H9 (cell line): Measurements from ENCODE around the gene NIPAL1. TPM values are rescaled to one million over a fixed set of nuclear protein-coding genes. Genes with fewer than 3 reads are reported as not detected.
A peak's percentile ranks its signal among the peaks of the same experiment; 100 is the strongest.

ENCODE experiments used
- DNase-seq: peaks from one replicate; pipeline ENCODE4 v3.0.0-alpha.2; 2017
- H2AFZ ChIP-seq: one replicate; pipeline ENCODE4 v1.6.1; 2013; ENCODE audit warnings: mild to moderate bottlenecking, low read length, control low read depth, moderate library complexity
- H2AK5ac ChIP-seq: 2 replicates; pipeline ENCODE4 v1.6.1; 2013; ENCODE audit warnings: low read length, control low read depth, mixed read lengths; ENCODE audit not compliant: insufficient read length
- H2BK120ac ChIP-seq: one replicate; pipeline ENCODE4 v1.6.1; 2013; ENCODE audit warnings: low read depth, mild to moderate bottlenecking, low read length, control low read depth, inconsistent platforms; ENCODE audit not compliant: poor library complexity, severe bottlenecking
- H2BK12ac ChIP-seq: 2 replicates; pipeline ENCODE4 v1.6.1; 2013; ENCODE audit warnings: low read length, control low read depth, mixed read lengths, low read depth; ENCODE audit not compliant: insufficient read length
- H2BK15ac ChIP-seq: 2 replicates; pipeline ENCODE4 v1.6.1; 2013; ENCODE audit warnings: low read depth, low read length, control low read depth
- H2BK20ac ChIP-seq: one replicate; pipeline ENCODE4 v1.6.1; 2013; ENCODE audit warnings: low read depth, mild to moderate bottlenecking, low read length, control low read depth, inconsistent platforms; ENCODE audit not compliant: poor library complexity, severe bottlenecking
- H2BK5ac ChIP-seq: 2 replicates; pipeline ENCODE4 v1.6.1; 2013; ENCODE audit warnings: low read length, control low read depth, mixed read lengths; ENCODE audit not compliant: insufficient read length
- H3K14ac ChIP-seq: 2 replicates; pipeline ENCODE4 v1.6.1; 2013; ENCODE audit warnings: low read length, control low read depth; ENCODE audit not compliant: insufficient read depth
- H3K18ac ChIP-seq: 2 replicates; pipeline ENCODE4 v1.6.1; 2013; ENCODE audit warnings: low read depth, mild to moderate bottlenecking, mixed read lengths, low read length, control low read depth; ENCODE audit not compliant: insufficient read length
- H3K23ac ChIP-seq: 2 replicates; pipeline ENCODE4 v1.6.1; 2013; ENCODE audit warnings: low read length, control low read depth, mixed read lengths, low read depth; ENCODE audit not compliant: insufficient read length
- H3K23me2 ChIP-seq: 2 replicates; pipeline ENCODE4 v1.6.1; 2013; ENCODE audit warnings: low read depth, mild to moderate bottlenecking, mixed read lengths, low read length, control low read depth; ENCODE audit not compliant: insufficient read length, poor library complexity, severe bottlenecking
- H3K27ac ChIP-seq: 2 replicates; pipeline ENCODE4 v1.5.1; 2013; ENCODE audit warnings: low read length, control low read depth, mixed read lengths, low read depth; ENCODE audit not compliant: insufficient read length
- H3K27me3 ChIP-seq: 2 replicates; pipeline ENCODE4 v1.6.1; 2013; ENCODE audit warnings: low read length, control low read depth, inconsistent platforms; ENCODE audit not compliant: insufficient read depth
- H3K4ac ChIP-seq: 2 replicates; pipeline ENCODE4 v1.6.1; 2013; ENCODE audit warnings: low read depth, mild to moderate bottlenecking, control low read depth, inconsistent platforms, low read length, moderate library complexity
- H3K4me1 ChIP-seq: 2 replicates; pipeline ENCODE4 v1.6.1; 2013; ENCODE audit warnings: low read length, control low read depth, inconsistent platforms; ENCODE audit not compliant: insufficient read depth
- H3K4me2 ChIP-seq: 2 replicates; pipeline ENCODE4 v1.6.1; 2013; ENCODE audit warnings: low read length, control low read depth, mixed read lengths; ENCODE audit not compliant: insufficient read length, insufficient read depth
- H3K56ac ChIP-seq: 2 replicates; pipeline ENCODE4 v1.6.1; 2013; ENCODE audit warnings: low read depth, mild to moderate bottlenecking, mixed read lengths, low read length, control low read depth; ENCODE audit not compliant: insufficient read length
- H3K79me1 ChIP-seq: 2 replicates; pipeline ENCODE4 v1.6.1; 2013; ENCODE audit warnings: low read depth, mild to moderate bottlenecking, moderate library complexity, low read length, control low read depth, inconsistent platforms; ENCODE audit not compliant: insufficient read depth, poor library complexity, severe bottlenecking
- H3K79me2 ChIP-seq: 2 replicates; pipeline ENCODE4 v1.6.1; 2013; ENCODE audit warnings: low read length, control low read depth, inconsistent platforms; ENCODE audit not compliant: insufficient read depth
- H3K9ac ChIP-seq: 2 replicates; pipeline ENCODE4 v1.6.1; 2013; ENCODE audit warnings: low read length, control low read depth, mixed read lengths; ENCODE audit not compliant: insufficient read length; ENCODE audit errors: extremely low read depth
- H3K9me3 ChIP-seq: one replicate; pipeline ENCODE4 v1.6.1; 2013; ENCODE audit warnings: low read depth, low read length, inconsistent platforms; ENCODE audit not compliant: control insufficient read depth
- H3T11ph ChIP-seq: one replicate; pipeline ENCODE4 v1.6.1; 2013; ENCODE audit warnings: mild to moderate bottlenecking, low read length, control low read depth, inconsistent platforms
- H4K20me1 ChIP-seq: one replicate; pipeline ENCODE4 v1.6.1; 2013; ENCODE audit not compliant: control insufficient read depth, insufficient read length, insufficient read depth
- H4K5ac ChIP-seq: 2 replicates; pipeline ENCODE4 v1.6.1; 2013; ENCODE audit warnings: low read depth, mild to moderate bottlenecking, mixed read lengths, low read length, control low read depth; ENCODE audit not compliant: insufficient read length
- H4K8ac ChIP-seq: replicated peaks from 2 replicates; pipeline ENCODE4 v1.6.1; 2013; ENCODE audit warnings: low read length, control low read depth, mixed read lengths, low read depth; ENCODE audit not compliant: insufficient read length
- H4K91ac ChIP-seq: 2 replicates; pipeline ENCODE4 v1.6.1; 2013; ENCODE audit warnings: low read depth, mild to moderate bottlenecking, moderate library complexity, mixed read lengths, low read length, control low read depth; ENCODE audit not compliant: insufficient read length
- H3K27ac Mint-ChIP-seq, 3 experiments: 2 replicates in 2 of 3; 3 replicates in 1 of 3; pipeline ENCODE4 v1.8.0; 2020 to 2021; ENCODE audit warnings: mixed read lengths in 3 of 3, mild to moderate bottlenecking in 1 of 3, moderate library complexity in 1 of 3
- H3K27me3 Mint-ChIP-seq: 2 replicates; pipeline ENCODE4 v1.8.0; 2021; ENCODE audit warnings: low read depth, mild to moderate bottlenecking, moderate library complexity, mixed read lengths
- H3K36me3 Mint-ChIP-seq, 3 experiments: 2 replicates in 2 of 3; 3 replicates in 1 of 3; pipeline ENCODE4 v1.8.0; 2020 to 2021; ENCODE audit warnings: low read depth in 3 of 3, mixed read lengths in 3 of 3; ENCODE audit not compliant: insufficient read depth in 1 of 3
- H3K4me1 Mint-ChIP-seq, 2 experiments: 2 replicates each; pipeline ENCODE4 v1.8.0; 2020; ENCODE audit warnings: mixed read lengths in 2 of 2
- H3K4me3 Mint-ChIP-seq, 2 experiments: 2 replicates in 1 of 2; 3 replicates in 1 of 2; pipeline ENCODE4 v1.8.0; 2020 to 2021; ENCODE audit warnings: mild to moderate bottlenecking in 2 of 2, mixed read lengths in 2 of 2, moderate library complexity in 1 of 2
- H3K9me3 Mint-ChIP-seq, 2 experiments: 2 replicates in 1 of 2; 3 replicates in 1 of 2; pipeline ENCODE4 v1.8.0; 2020; ENCODE audit warnings: mild to moderate bottlenecking in 2 of 2, mixed read lengths in 2 of 2, moderate library complexity in 1 of 2
- WGBS: extraction: QIAGEN DNeasy Blood & Tissue Kit; methylation state at CpG from one replicate; pipeline ENCODE4 v1.1.7; 2013; ENCODE audit warnings: missing lambda C conversion rate, low lambda C conversion rate, mixed read lengths; ENCODE audit not compliant: insufficient read length; ENCODE audit errors: extremely low coverage; 5-methylcytosine and 5-hydroxymethylcytosine counted together
- long read RNA-seq: library from polyadenylated mRNA; unstranded; transcript quantifications from one replicate; pipeline ENCODE4 v2.0.0, GENCODE V29; 2020
- total RNA-seq: library from RNA; stranded (reverse); gene quantifications from 2 replicates; pipeline ENCODE4 v1.2.1, GENCODE V29; 2021
- TF ChIP-seq, protein P1 (sequence below): fragments of 200-600 bp; sonication (generic); conservative IDR thresholded peaks from 3 replicates; pipeline ENCODE4 v1.8.0; 2021; ENCODE audit warnings: antibody characterized with exemption, mild to moderate bottlenecking

Gene NIPAL1
- 13.1 and 16.9 TPM in 2 replicates for total RNA-seq
- long read RNA-seq, full-length matches to known transcripts, result 103 of 127 reads
- long read RNA-seq, partial matches to known transcripts, result 6 of 127 reads
- long read RNA-seq, other reads (novel, unspliced or antisense), result 18 of 127 reads

- peaks cover 0 to 19% (median 6%) of the 10 kb centered on the region in 3 experiments; a peak in 5 of 7 replicates for H3K36me3 Mint-ChIP-seq
- Histone ChIP-seq H2BK120ac (no peak within 1 kb of the TSS), H2AFZ (peak within 1 kb of the TSS; percentile 17), H4K20me1 (no peaks in the 10 kb centered on the region), H3K27ac (no peak within 1 kb of the TSS), H3K9ac (peak within 1 kb of the TSS; percentile 64), H4K5ac (no peak within 1 kb of the TSS), H2BK20ac (no peak within 1 kb of the TSS), H3K14ac (peak within 1 kb of the TSS; percentile 76; the same call in 1 of the 2 replicates), H4K91ac (no peak within 1 kb of the TSS), H3K23ac (no peak within 1 kb of the TSS), H2BK15ac (no peak within 1 kb of the TSS), H3K23me2 (peaks cover 9% of the 10 kb centered on the region), H3K4me1 (no peaks in the 10 kb centered on the region), H3K27me3 (no peaks in the 10 kb centered on the region), H3K56ac (no peak within 1 kb of the TSS), H3K79me2 (no peaks in the 10 kb centered on the region), H2BK12ac (no peak within 1 kb of the TSS), H3K4me2 (peak within 1 kb of the TSS; percentile 94), H2AK5ac (no peak within 1 kb of the TSS), H3K4ac (no peak within 1 kb of the TSS), H3K9me3 (no peaks in the 10 kb centered on the region), H3T11ph (no peak within 1 kb of the TSS), H3K18ac (peak within 1 kb of the TSS; percentile 56), H3K79me1 (no peaks in the 10 kb centered on the region), H2BK5ac (no peak within 1 kb of the TSS), H4K8ac (no peak within 1 kb of the TSS)
- TF ChIP-seq, protein P1, sequence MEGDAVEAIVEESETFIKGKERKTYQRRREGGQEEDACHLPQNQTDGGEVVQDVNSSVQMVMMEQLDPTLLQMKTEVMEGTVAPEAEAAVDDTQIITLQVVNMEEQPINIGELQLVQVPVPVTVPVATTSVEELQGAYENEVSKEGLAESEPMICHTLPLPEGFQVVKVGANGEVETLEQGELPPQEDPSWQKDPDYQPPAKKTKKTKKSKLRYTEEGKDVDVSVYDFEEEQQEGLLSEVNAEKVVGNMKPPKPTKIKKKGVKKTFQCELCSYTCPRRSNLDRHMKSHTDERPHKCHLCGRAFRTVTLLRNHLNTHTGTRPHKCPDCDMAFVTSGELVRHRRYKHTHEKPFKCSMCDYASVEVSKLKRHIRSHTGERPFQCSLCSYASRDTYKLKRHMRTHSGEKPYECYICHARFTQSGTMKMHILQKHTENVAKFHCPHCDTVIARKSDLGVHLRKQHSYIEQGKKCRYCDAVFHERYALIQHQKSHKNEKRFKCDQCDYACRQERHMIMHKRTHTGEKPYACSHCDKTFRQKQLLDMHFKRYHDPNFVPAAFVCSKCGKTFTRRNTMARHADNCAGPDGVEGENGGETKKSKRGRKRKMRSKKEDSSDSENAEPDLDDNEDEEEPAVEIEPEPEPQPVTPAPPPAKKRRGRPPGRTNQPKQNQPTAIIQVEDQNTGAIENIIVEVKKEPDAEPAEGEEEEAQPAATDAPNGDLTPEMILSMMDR, result peak; percentile 49; the same call in 2 of the 3 replicates
- peaks cover 6 to 7% of the 10 kb centered on the region in 2 experiments for H3K9me3 Mint-ChIP-seq
- peaks cover 51 to 56% of the 10 kb centered on the region in 2 experiments for H3K4me1 Mint-ChIP-seq
- H3K27ac Mint-ChIP-seq, result peak within 1 kb of the TSS; percentile 69 to 92 (median 80); a peak in 5 of 7 replicates
- peak within 1 kb of the TSS; percentile 90 to 95 for H3K4me3 Mint-ChIP-seq
- WGBS, result no CpG with 5 or more reads among the region's 60 CpGs
- peaks cover 12% of the 10 kb centered on the region for H3K27me3 Mint-ChIP-seq
- peak; percentile 94 for DNase-seq
These were observed at the start of gene NIPAL1, which contains the start of gene CNGA1 for GRCh38 chr4:48016141-48017107. TSS of gene NIPAL1 (plus strand) at chr4:48016772. CDS start at chr4:48016840, 68 bp downstream. TSS of gene CNGA1 (minus strand) at chr4:48016681. CDS start at chr4:47952689, 63,992 bp downstream.
